ENCODE data around the gene TRPM5. TPM values are rescaled to one million over a fixed set of nuclear protein-coding genes. Genes with fewer than 3 reads are reported as not detected.

The TRPM5 gene
- total RNA-seq, 2 donors from 2014 or later, result 0.68 TPM; not detected in 1

- TF ChIP-seq POLR2AphosphoS5 (IDR thresholded peaks at IDR 0.05) (no peak), CTCF (IDR thresholded peaks at IDR 0.05) (no peak), POLR2A (IDR thresholded peaks at IDR 0.05) (no peak)
- Histone ChIP-seq H3K36me3 (no peaks in the 10 kb centered on the region), H3K27me3 (replicated peaks; ENCODE audit: insufficient read depth) (no peaks in the 10 kb centered on the region), H3K4me3 (no peak overlapping the region), H3K27ac (no peak overlapping the region), H3K9me3 (no peaks in the 10 kb centered on the region), H3K4me1 (replicated peaks) (no peaks in the 10 kb centered on the region)
- intact Hi-C loops (cut with DNase I), result no loop called here
- no peak for DNase-seq (ENCODE audit: low spot score)
- WGBS, result 87% methylated on average over 15 of the region's 15 CpGs
Measured at GRCh38 chr11:2446590-2447252, 2.4 kb upstream of the TRPM5 start.

GRCh38 chr11:2445746-2446551 lies 1.6 kb upstream of the TRPM5 start:
- no peaks in the 10 kb centered on the region for H3K27me3 ChIP-seq (replicated peaks; ENCODE audit: insufficient read depth)
- no peak for DNase-seq (ENCODE audit: low spot score)
- WGBS, result 58% methylated on average over 22 of the region's 23 CpGs
- H3K27ac ChIP-seq, result no peak overlapping the region
- H3K9me3 ChIP-seq, result no peaks in the 10 kb centered on the region
- H3K4me3 ChIP-seq, result peak overlapping the region; percentile 34 to 41
- intact Hi-C loops (cut with DNase I), result no loop called here
- no peak for TF ChIP-seq CTCF (IDR thresholded peaks at IDR 0.05)
- no peak for TF ChIP-seq POLR2AphosphoS5 (IDR thresholded peaks at IDR 0.05)
- no peak for TF ChIP-seq POLR2A (IDR thresholded peaks at IDR 0.05)
- no peaks in the 10 kb centered on the region for H3K36me3 ChIP-seq
- H3K4me1 ChIP-seq (replicated peaks), result no peaks in the 10 kb centered on the region

GRCh38 chr11:2444821-2445745 lies 769 bp upstream of the TRPM5 start, which contains the start of gene KCNQ1:
KCNQ1 (plus strand) TSS chr11:2445008; CDS start chr11:2445099, 91 bp downstream.
- no peaks in the 10 kb centered on the region for H3K27me3 ChIP-seq (replicated peaks; ENCODE audit: insufficient read depth)
- peak within 1 kb of the TSS; percentile 34 to 41 for H3K4me3 ChIP-seq
- peak in 1 of 4 experiments; percentile 38 for TF ChIP-seq CTCF (IDR thresholded peaks at IDR 0.05)
- peak; percentile 71 for TF ChIP-seq POLR2A (IDR thresholded peaks at IDR 0.05)
- no peak for TF ChIP-seq POLR2AphosphoS5 (IDR thresholded peaks at IDR 0.05)
- no peaks in the 10 kb centered on the region for H3K9me3 ChIP-seq
- DNase-seq (ENCODE audit: low spot score), result peak; percentile 34
- 7% methylated on average over 43 of the region's 116 CpGs for WGBS
- H3K27ac ChIP-seq, result no peak within 1 kb of the TSS
- H3K36me3 ChIP-seq, result no peaks in the 10 kb centered on the region
- H3K4me1 ChIP-seq (replicated peaks), result no peaks in the 10 kb centered on the region
- intact Hi-C loops (cut with DNase I), result no loop called here

- Histone ChIP-seq H3K9me3 (no peaks in the 10 kb centered on the region), H3K27ac (no peak overlapping the region), H3K4me1 (replicated peaks) (no peaks in the 10 kb centered on the region), H3K4me3 (no peak overlapping the region), H3K27me3 (replicated peaks; ENCODE audit: insufficient read depth) (no peaks in the 10 kb centered on the region), H3K36me3 (no peaks in the 10 kb centered on the region)
- DNase-seq (ENCODE audit: low spot score), result no peak
- 56% methylated on average over 10 of the region's 11 CpGs for WGBS
- intact Hi-C loops (cut with DNase I), result no loop called here
- TF ChIP-seq POLR2AphosphoS5 (IDR thresholded peaks at IDR 0.05) (no peak), POLR2A (IDR thresholded peaks at IDR 0.05) (no peak), CTCF (IDR thresholded peaks at IDR 0.05) (no peak)
Measured at GRCh38 chr11:2443406-2443805, 908 bp downstream of the TRPM5 start.

Measured in prostate gland (tissue), 2 donors.